HepG2 (cell line): ENCODE data around the gene OR3A1. TPM values are rescaled to one million over a fixed set of nuclear protein-coding genes. Genes with fewer than 3 reads are reported as not detected.

Experiments
- ATAC-seq: fragments of 200-7000 bp; cut with Tn5 transposase; 3 replicates; pipeline ENCODE4 v1.9.1; 2020; ENCODE audit warnings: mild to moderate bottlenecking, moderate library complexity
- BruUV-seq: library from RNA; stranded (reverse); fragments of 400-500 nt; replicated peaks from 2 replicates; lab custom pipeline; 2021; lab: Mats Ljungman, UMichigan
- CTCF ChIA-PET: fragments of 300-600 bp; formaldehyde crosslinking; extraction: SDS; loops from one replicate; lab custom pipeline; 2021; ENCODE audit warnings: low total read pairs, inconsistent platforms, low intra/inter-chr PET ratio; lab: Yijun Ruan, JAX
- POLR2A ChIA-PET: fragments of 350-600 bp; sonication (Branson Sonifier 250); formaldehyde crosslinking; loops from one replicate; lab custom pipeline; 2020; ENCODE audit warnings: antibody characterized with exemption, inconsistent platforms; lab: Yijun Ruan, JAX
- DNase-seq: peaks from one replicate; pipeline ENCODE4 v3.0.0-alpha.2; 2015; ENCODE audit warnings: low spot score
- FAIRE-seq: peaks from 3 replicates; lab custom pipeline; 2011; peaks lifted over from hg19 to GRCh38; lab: Jason Lieb, UNC
- H2AFZ ChIP-seq: one replicate; pipeline ENCODE4 v1.6.1; 2011; ENCODE audit warnings: low read length, inconsistent platforms
- H3K27ac ChIP-seq: fragments of 300-600 bp; 3 replicates; pipeline ENCODE4 v1.8.0; 2011; ENCODE audit warnings: mixed run types, mild to moderate bottlenecking, mixed read lengths, low read length, inconsistent platforms; ENCODE audit not compliant: insufficient read depth; ENCODE audit errors: extremely low read length
- H3K27me3 ChIP-seq, 2 experiments: fragments of 200-600 bp in 1 of 2; 2 replicates in 1 of 2; 3 replicates in 1 of 2; pipeline versions ENCODE4 v1.6.0 to v1.8.0; 2011; ENCODE audit warnings: low read length in 2 of 2, mild to moderate bottlenecking in 2 of 2, moderate library complexity in 2 of 2, inconsistent platforms in 1 of 2; ENCODE audit not compliant: insufficient read depth in 2 of 2, control insufficient read depth in 1 of 2
- H3K36me3 ChIP-seq, 2 experiments: fragments of 200-600 bp in 1 of 2; replicated peaks in 1 of 2; 2 replicates in 1 of 2; 3 replicates in 1 of 2; pipeline versions ENCODE4 v1.5.1 to v1.8.0; 2011; ENCODE audit warnings: low read length in 2 of 2, inconsistent platforms in 1 of 2; ENCODE audit not compliant: insufficient read depth in 2 of 2, control insufficient read depth in 1 of 2
- H3K4me1 ChIP-seq: 2 replicates; pipeline ENCODE4 v1.5.1; 2012; ENCODE audit warnings: low read length, inconsistent platforms; ENCODE audit not compliant: insufficient read depth
- H3K4me2 ChIP-seq: 2 replicates; pipeline ENCODE4 v1.6.0; 2011; ENCODE audit warnings: low read depth, low read length, inconsistent platforms
- H3K4me3 ChIP-seq, 3 experiments: fragments of 200-600 bp in 1 of 3; sonication (generic), shearing (Covaris generic) in 1 of 3; replicated peaks in 1 of 3; 2 replicates each; pipeline ENCODE4 v1.5.1; 2011 to 2016; ENCODE audit warnings: low read length in 3 of 3, inconsistent platforms in 2 of 3, low read depth in 2 of 3, mild to moderate bottlenecking in 2 of 3, control low read depth in 1 of 3, mixed read lengths in 1 of 3; ENCODE audit not compliant: insufficient read depth in 1 of 3
- H3K79me2 ChIP-seq: one replicate; pipeline ENCODE4 v1.6.1; 2011; ENCODE audit warnings: low read length, inconsistent platforms; ENCODE audit not compliant: insufficient read depth
- H3K9ac ChIP-seq: 2 replicates; pipeline ENCODE4 v1.6.0; 2011; ENCODE audit warnings: mild to moderate bottlenecking, low read depth, low read length, inconsistent platforms; ENCODE audit not compliant: insufficient read depth
- H3K9me3 ChIP-seq: 2 replicates; pipeline ENCODE4 v1.5.1; 2012; ENCODE audit warnings: mild to moderate bottlenecking, low read length
- H4K20me1 ChIP-seq: 2 replicates; pipeline ENCODE4 v1.6.0; 2011; ENCODE audit warnings: inconsistent platforms, mild to moderate bottlenecking, low read length, moderate library complexity; ENCODE audit not compliant: insufficient read depth
- CTCF ChIP-seq: sonication (generic); formaldehyde crosslinking; IDR thresholded peaks from 2 replicates; pipeline ENCODE4 v1.5.0; 2020; ENCODE audit warnings: mild to moderate bottlenecking, missing genetic modification reagents, moderate library complexity
- SMC3 ChIP-seq: IDR thresholded peaks from 2 replicates; pipeline ENCODE4 v1.6.1; 2011; ENCODE audit warnings: low read length, improper control_type of control experiment
- WGBS: methylation state at CpG from one replicate; pipeline ENCODE4 v1.1.6; 2017; ENCODE audit warnings: low lambda C conversion rate; 5-methylcytosine and 5-hydroxymethylcytosine counted together
- in situ Hi-C: cut with HindIII; loops from 2 replicates; pipeline ENCODE4 v1.10.0; 2017; ENCODE audit warnings: low pct_unique_long_range_greater_than_20kb; ENCODE audit not compliant: extremely low pct_ligation_motif_present
- intact Hi-C: fragments of 100-400 bp; cut with micrococcal nuclease; formaldehyde crosslinking; loops from one replicate; pipeline ENCODE4 v1.10.0; 2022; ENCODE audit not compliant: unreplicated experiment
- polyA plus RNA-seq, 8 experiments: library from polyadenylated mRNA; depleted of rRNA in 3 of 8; stranded (reverse) in 7 of 8; unstranded in 1 of 8; fragments of >200 nt; fragmentation: Illumina TruSeq in 4 of 8; extraction: Trizol in 4 of 8; gene quantifications; 2 replicates each; pipeline versions ENCODE4 v1.2.1 to v1.2.3, GENCODE V29; 2011 to 2016; ENCODE audit warnings: low read depth in 4 of 8, missing spikeins in 1 of 8, mixed read lengths in 1 of 8; ENCODE audit not compliant: insufficient read depth in 1 of 8
- total RNA-seq, 5 experiments: library from RNA; depleted of rRNA; stranded (reverse); fragments of >200 nt; fragmentation: Illumina TruSeq; extraction: Trizol; gene quantifications; 2 replicates each; pipeline ENCODE4 v1.2.3, GENCODE V29; 2016; ENCODE audit warnings: low read depth in 1 of 5
- TF ChIP-seq, protein P1 (sequence below): sonication (generic); formaldehyde crosslinking; IDR thresholded peaks from 2 replicates; pipeline ENCODE4 v1.4.0; 2020; ENCODE audit warnings: missing genetic modification reagents, mild to moderate bottlenecking, borderline replicate concordance

Gene OR3A1
- total and polyA plus RNA-seq, 2 of the 13 experiments (the other 11 are each of a cell fraction or from before 2014, with no cell fraction given) = not detected

DNA sequence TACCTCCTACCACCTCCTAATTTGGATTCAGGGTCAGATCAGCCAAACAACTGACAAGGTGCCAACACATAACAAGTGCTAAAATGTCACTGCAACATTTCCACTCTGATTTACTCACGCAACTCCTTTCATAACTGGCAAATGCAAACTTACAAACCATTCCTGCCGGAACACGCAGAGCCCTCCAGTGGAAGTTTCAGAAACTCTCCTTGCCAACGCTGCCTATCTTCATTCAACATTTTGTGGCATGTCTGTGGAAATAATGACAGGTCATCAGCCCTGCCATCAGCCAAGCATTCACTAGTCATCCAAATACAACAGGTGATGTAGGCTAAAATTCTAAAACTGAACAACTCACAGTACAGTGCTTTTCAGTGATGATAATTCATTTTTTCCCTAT lies 37.7 kb upstream of the OR3A1 start:
- no peaks in the 10 kb centered on the region for H4K20me1 ChIP-seq
- no peak overlapping the region for H3K4me2 ChIP-seq
- in situ Hi-C loops = no loop called here
- no peak overlapping the region for H3K9ac ChIP-seq
- FAIRE-seq (peak; percentile 53), ATAC-seq (no peak), DNase-seq (peak; percentile 8)
- TF ChIP-seq CTCF (CRISPR knock-in tag) (peak; percentile 39), SMC3 (peak; percentile 22; the same call in 1 of the 2 replicates)
- TF ChIP-seq, protein P1, sequence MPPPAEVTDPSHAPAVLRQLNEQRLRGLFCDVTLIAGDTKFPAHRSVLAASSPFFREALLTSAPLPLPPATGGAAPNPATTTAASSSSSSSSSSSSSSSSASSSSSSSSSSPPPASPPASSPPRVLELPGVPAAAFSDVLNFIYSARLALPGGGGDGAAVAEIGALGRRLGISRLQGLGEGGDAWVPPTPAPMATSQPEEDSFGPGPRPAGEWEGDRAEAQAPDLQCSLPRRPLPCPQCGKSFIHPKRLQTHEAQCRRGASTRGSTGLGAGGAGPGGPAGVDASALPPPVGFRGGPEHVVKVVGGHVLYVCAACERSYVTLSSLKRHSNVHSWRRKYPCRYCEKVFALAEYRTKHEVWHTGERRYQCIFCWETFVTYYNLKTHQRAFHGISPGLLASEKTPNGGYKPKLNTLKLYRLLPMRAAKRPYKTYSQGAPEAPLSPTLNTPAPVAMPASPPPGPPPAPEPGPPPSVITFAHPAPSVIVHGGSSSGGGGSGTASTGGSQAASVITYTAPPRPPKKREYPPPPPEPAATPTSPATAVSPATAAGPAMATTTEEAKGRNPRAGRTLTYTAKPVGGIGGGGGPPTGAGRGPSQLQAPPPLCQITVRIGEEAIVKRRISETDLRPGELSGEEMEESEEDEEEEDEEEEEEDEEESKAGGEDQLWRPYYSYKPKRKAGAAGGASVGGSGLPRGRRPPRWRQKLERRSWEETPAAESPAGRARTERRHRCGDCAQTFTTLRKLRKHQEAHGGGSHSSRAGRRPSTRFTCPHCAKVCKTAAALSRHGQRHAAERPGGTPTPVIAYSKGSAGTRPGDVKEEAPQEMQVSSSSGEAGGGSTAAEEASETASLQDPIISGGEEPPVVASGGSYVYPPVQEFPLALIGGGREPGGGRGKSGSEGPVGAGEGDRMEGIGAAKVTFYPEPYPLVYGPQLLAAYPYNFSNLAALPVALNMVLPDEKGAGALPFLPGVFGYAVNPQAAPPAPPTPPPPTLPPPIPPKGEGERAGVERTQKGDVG (CRISPR knock-in tag) = no peak
- H3K36me3 ChIP-seq = no peaks in the 10 kb centered on the region
- no peaks in the 10 kb centered on the region for H3K4me1 ChIP-seq
- 2% methylated on average over 4 of the region's 4 CpGs for WGBS
- BruUV-seq = no TSS peak
- H3K9me3 ChIP-seq = no peaks in the 10 kb centered on the region
- H3K4me3 ChIP-seq = no peak overlapping the region
- no peak overlapping the region for H3K27ac ChIP-seq
- no peaks in the 10 kb centered on the region for H3K27me3 ChIP-seq
- ChIA-PET CTCF (no interaction called here), POLR2A (no interaction called here)
- intact Hi-C loops = no loop called here
- no peaks in the 10 kb centered on the region for H3K79me2 ChIP-seq
- no peak overlapping the region for H2AFZ ChIP-seq
